H1 (cell line): Measurements from ENCODE around the gene AGGF1. TPM values are rescaled to one million over a fixed set of nuclear protein-coding genes. Genes with fewer than 3 reads are reported as not detected.

ENCODE experiments used
- CTCF ChIA-PET: fragments of 300-600 bp; sonication (Branson Sonifier 250); formaldehyde crosslinking; loops from one replicate; lab custom pipeline; 2021; ENCODE audit not compliant: partially characterized antibody; lab: Charles Lee
- POLR2A ChIA-PET: fragments of 300-600 bp; sonication (Branson Sonifier 250); formaldehyde crosslinking; loops from one replicate; lab custom pipeline; 2021; ENCODE audit warnings: inconsistent platforms; ENCODE audit not compliant: partially characterized antibody; lab: Charles Lee
- DNase-seq, 2 experiments: peaks; one replicate each; pipeline versions ENCODE4 v3.0.0 to v3.0.0-alpha.2; 2010 to 2022; ENCODE audit warnings: low spot score in 2 of 2, low read depth in 1 of 2, mixed read lengths in 1 of 2
- FAIRE-seq: peaks from 2 replicates; lab custom pipeline; 2011; peaks lifted over from hg19 to GRCh38; lab: Jason Lieb, UNC
- H2AFZ ChIP-seq: 2 replicates; pipeline ENCODE4 v1.8.1; 2012; ENCODE audit warnings: low read length, inconsistent platforms
- H2AK5ac ChIP-seq: 2 replicates; pipeline ENCODE4 v1.6.1; 2013; ENCODE audit warnings: low read depth, low read length
- H2BK120ac ChIP-seq: replicated peaks from 2 replicates; pipeline ENCODE3; 2013; ENCODE audit warnings: low read depth, low read length, inconsistent platforms
- H2BK12ac ChIP-seq: 2 replicates; pipeline ENCODE4 v1.6.1; 2013; ENCODE audit warnings: low read depth, low read length
- H2BK15ac ChIP-seq: 2 replicates; pipeline ENCODE4 v1.6.1; 2013; ENCODE audit warnings: low read length
- H2BK20ac ChIP-seq: 2 replicates; pipeline ENCODE4 v1.6.1; 2013; ENCODE audit warnings: low read length
- H2BK5ac ChIP-seq: 2 replicates; pipeline ENCODE4 v1.6.1; 2013; ENCODE audit warnings: low read depth, low read length
- H3K14ac ChIP-seq: 2 replicates; pipeline ENCODE4 v1.6.1; 2013; ENCODE audit warnings: inconsistent platforms; ENCODE audit not compliant: insufficient read length
- H3K18ac ChIP-seq: 2 replicates; pipeline ENCODE4 v1.6.1; 2013; ENCODE audit warnings: low read length; ENCODE audit errors: extremely low read depth
- H3K23ac ChIP-seq: 2 replicates; pipeline ENCODE4 v1.6.1; 2013; ENCODE audit warnings: inconsistent platforms; ENCODE audit not compliant: insufficient read length
- H3K23me2 ChIP-seq: 2 replicates; pipeline ENCODE4 v1.6.1; 2013; ENCODE audit warnings: low read depth, low read length
- H3K27ac ChIP-seq: 2 replicates; pipeline ENCODE4 v1.6.1; 2011; ENCODE audit warnings: low read depth, low read length, inconsistent platforms
- H3K27me3 ChIP-seq, 4 experiments: replicated peaks in 1 of 4; 1 replicate in 1 of 4; 2 replicates in 3 of 4; pipeline versions ENCODE4 v1.6.1 to v1.8.1; 2011 to 2013; ENCODE audit warnings: low read length in 3 of 4, mild to moderate bottlenecking in 3 of 4, inconsistent platforms in 2 of 4, mixed read lengths in 2 of 4, moderate library complexity in 1 of 4; ENCODE audit not compliant: control insufficient read depth in 3 of 4, insufficient read depth in 3 of 4; ENCODE audit errors: extremely low read depth in 1 of 4
- H3K36me3 ChIP-seq, 4 experiments: 2 replicates each; pipeline versions ENCODE4 v1.6.1 to v1.8.1; 2011 to 2013; ENCODE audit warnings: mild to moderate bottlenecking in 4 of 4, low read length in 3 of 4, moderate library complexity in 2 of 4, control low read depth in 1 of 4, inconsistent platforms in 1 of 4; ENCODE audit not compliant: insufficient read depth in 4 of 4, control insufficient read depth in 2 of 4
- H3K4ac ChIP-seq: replicated peaks from 2 replicates; pipeline ENCODE3; 2013; ENCODE audit warnings: low read length, low read depth, mixed read lengths, inconsistent platforms; ENCODE audit not compliant: insufficient read length
- H3K4me1 ChIP-seq, 4 experiments: replicated peaks in 1 of 4; 1 replicate in 1 of 4; 2 replicates in 3 of 4; pipeline versions ENCODE4 v1.6.1 to v1.8.1; 2011 to 2013; ENCODE audit warnings: low read length in 3 of 4, inconsistent platforms in 2 of 4, mixed read lengths in 1 of 4; ENCODE audit not compliant: insufficient read depth in 4 of 4, control insufficient read depth in 3 of 4
- H3K4me2 ChIP-seq, 2 experiments: 2 replicates each; pipeline versions ENCODE4 v1.6.1 to v1.8.1; 2011 to 2013; ENCODE audit warnings: low read depth in 2 of 2, low read length in 2 of 2, control low read depth in 1 of 2, inconsistent platforms in 1 of 2, mild to moderate bottlenecking in 1 of 2; ENCODE audit not compliant: insufficient read depth in 1 of 2
- H3K4me3 ChIP-seq, 4 experiments: fragments of 200-600, 300-600 bp in 1 of 4; sonication (generic), shearing (Covaris generic), sonication (Bioruptor Twin) in 1 of 4; 2 replicates each; pipeline versions ENCODE4 v1.5.1 to v1.8.1; 2011 to 2016; ENCODE audit warnings: low read length in 4 of 4, low read depth in 3 of 4, control low read depth in 2 of 4, inconsistent platforms in 2 of 4, mild to moderate bottlenecking in 2 of 4, mixed read lengths in 1 of 4, moderate library complexity in 1 of 4; ENCODE audit not compliant: insufficient read depth in 2 of 4; ENCODE audit errors: extremely low read depth in 1 of 4
- H3K56ac ChIP-seq: replicated peaks from 2 replicates; pipeline ENCODE3; 2013; ENCODE audit warnings: low read depth, mild to moderate bottlenecking, mixed read lengths, low read length, inconsistent platforms; ENCODE audit not compliant: insufficient read length
- H3K79me1 ChIP-seq: 2 replicates; pipeline ENCODE4 v1.6.1; 2013; ENCODE audit warnings: low read depth, low read length, control low read depth
- H3K79me2 ChIP-seq, 2 experiments: 2 replicates each; pipeline versions ENCODE4 v1.6.1 to v1.8.1; 2012 to 2013; ENCODE audit warnings: low read length in 2 of 2, mild to moderate bottlenecking in 2 of 2, inconsistent platforms in 1 of 2; ENCODE audit not compliant: insufficient read depth in 2 of 2, control insufficient read depth in 1 of 2
- H3K9ac ChIP-seq, 4 experiments: replicated peaks in 1 of 4; 1 replicate in 1 of 4; 2 replicates in 3 of 4; pipeline versions ENCODE4 v1.6.1 to v1.8.1; 2011 to 2013; ENCODE audit warnings: low read depth in 3 of 4, low read length in 3 of 4, control low read depth in 2 of 4, mild to moderate bottlenecking in 2 of 4, moderate library complexity in 2 of 4, inconsistent platforms in 1 of 4; ENCODE audit errors: extremely low read depth in 1 of 4
- H3K9me3 ChIP-seq, 2 experiments: 2 replicates each; pipeline versions ENCODE4 v1.6.1 to v1.8.1; 2012 to 2013; ENCODE audit warnings: mild to moderate bottlenecking in 2 of 2, moderate library complexity in 2 of 2, control low read depth in 1 of 2, inconsistent platforms in 1 of 2, low read depth in 1 of 2, low read length in 1 of 2, mixed read lengths in 1 of 2; ENCODE audit not compliant: insufficient read depth in 2 of 2
- H4K20me1 ChIP-seq, 2 experiments: replicated peaks in 1 of 2; 2 replicates each; pipeline versions ENCODE3 to v1.8.1; 2011 to 2013; ENCODE audit warnings: inconsistent platforms in 2 of 2, low read length in 2 of 2, mild to moderate bottlenecking in 1 of 2; ENCODE audit not compliant: insufficient read depth in 2 of 2, control insufficient read depth in 1 of 2
- H4K5ac ChIP-seq: 2 replicates; pipeline ENCODE4 v1.6.1; 2013; ENCODE audit warnings: low read length, low read depth, mixed read lengths, inconsistent platforms; ENCODE audit not compliant: insufficient read length
- H4K8ac ChIP-seq: 2 replicates; pipeline ENCODE4 v1.8.0; 2013; ENCODE audit warnings: mild to moderate bottlenecking, moderate library complexity, low read length, inconsistent platforms; ENCODE audit not compliant: insufficient read depth; ENCODE audit errors: extremely low read depth
- H4K91ac ChIP-seq: replicated peaks from 2 replicates; pipeline ENCODE3; 2013; ENCODE audit warnings: low read length, mixed read lengths, inconsistent platforms; ENCODE audit not compliant: insufficient read length
- BACH1 ChIP-seq: IDR thresholded peaks from 2 replicates; pipeline ENCODE4 v1.6.1; 2012; ENCODE audit warnings: low read length, improper control_type of control experiment
- BCL11A ChIP-seq, 2 experiments: IDR thresholded peaks; one replicate each; pipeline ENCODE4 v1.6.1; 2011; ENCODE audit warnings: low read depth in 2 of 2, low read length in 2 of 2, mild to moderate bottlenecking in 2 of 2
- EZH2 ChIP-seq: fragments of 200-600 bp; sonication (generic); IDR thresholded peaks from 2 replicates; pipeline ENCODE4 v1.7.1; 2012; ENCODE audit warnings: low read depth, mild to moderate bottlenecking, moderate library complexity, low read length, inconsistent platforms; ENCODE audit not compliant: severe bottlenecking
- HDAC2 ChIP-seq, 2 experiments: fragments of 300-600 bp in 1 of 2; sonication (generic) in 1 of 2; IDR thresholded peaks; 2 replicates each; pipeline ENCODE4 v1.6.1; 2011 to 2012; ENCODE audit warnings: low read depth in 2 of 2, low read length in 2 of 2, mild to moderate bottlenecking in 2 of 2, moderate library complexity in 2 of 2, borderline replicate concordance in 1 of 2, inconsistent platforms in 1 of 2
- KDM4A ChIP-seq: IDR thresholded peaks from one replicate; pipeline ENCODE4 v1.7.1; 2012; ENCODE audit warnings: low read depth, mild to moderate bottlenecking, moderate library complexity, low read length, inconsistent platforms; ENCODE audit not compliant: severe bottlenecking
- POLR2AphosphoS5 ChIP-seq: IDR thresholded peaks from 2 replicates; pipeline ENCODE4 v1.6.1; 2011; ENCODE audit warnings: low read depth, low read length
- POU5F1 ChIP-seq: IDR thresholded peaks from 2 replicates; pipeline ENCODE4 v1.6.1; 2011; ENCODE audit warnings: low read depth, mild to moderate bottlenecking, low read length, moderate library complexity
- WGBS, 2 experiments: shearing (Covaris generic) in 1 of 2; methylation state at CpG; one replicate each; pipeline versions ENCODE4 v1.1.6 to v1.1.7; 2013 to 2015; ENCODE audit warnings: low lambda C conversion rate in 2 of 2, mixed read lengths in 2 of 2, inconsistent platforms in 1 of 2, low coverage in 1 of 2, missing lambda C conversion rate in 1 of 2; ENCODE audit not compliant: insufficient replicate concordance in 2 of 2, insufficient coverage in 1 of 2, insufficient read length in 1 of 2; ENCODE audit errors: extremely low coverage in 1 of 2, missing lambda C conversion rate in 1 of 2; 5-methylcytosine and 5-hydroxymethylcytosine counted together
- polyA plus RNA-seq, 7 experiments: library from polyadenylated mRNA; depleted of rRNA in 3 of 7; stranded (reverse) in 5 of 7; unstranded in 2 of 7; fragments of >200 nt in 5 of 7; fragments of 200-250 nt in 2 of 7; gene quantifications; 1 replicate in 5 of 7; 2 replicates in 1 of 7; 4 replicates in 1 of 7; pipeline versions ENCODE4 v1.2.1 to v1.2.3, GENCODE V29; 2011 to 2013; ENCODE audit warnings: missing spikeins in 2 of 7, mixed read lengths in 2 of 7
- total RNA-seq: library from RNA; stranded (reverse); fragmentation: NEBNext Ultra II Directional; extraction: Animal tissue kit (Norgen Biotek cat#: 25700); gene quantifications from 2 replicates; pipeline ENCODE4 v1.2.1, GENCODE V29; 2021
- TF ChIP-seq, protein P1 (sequence below): IDR thresholded peaks from 2 replicates; pipeline ENCODE4 v1.6.1; 2012; ENCODE audit warnings: inconsistent platforms
- TF ChIP-seq, protein P2 (sequence below): IDR thresholded peaks from 2 replicates; pipeline ENCODE4 v1.6.1; 2012; ENCODE audit warnings: inconsistent platforms

Gene AGGF1
- total and polyA plus RNA-seq, 2 of the 8 experiments (the other 6 are each of a cell fraction or from before 2014, with no cell fraction given), result 7.3 to 19.0 TPM

DNA sequence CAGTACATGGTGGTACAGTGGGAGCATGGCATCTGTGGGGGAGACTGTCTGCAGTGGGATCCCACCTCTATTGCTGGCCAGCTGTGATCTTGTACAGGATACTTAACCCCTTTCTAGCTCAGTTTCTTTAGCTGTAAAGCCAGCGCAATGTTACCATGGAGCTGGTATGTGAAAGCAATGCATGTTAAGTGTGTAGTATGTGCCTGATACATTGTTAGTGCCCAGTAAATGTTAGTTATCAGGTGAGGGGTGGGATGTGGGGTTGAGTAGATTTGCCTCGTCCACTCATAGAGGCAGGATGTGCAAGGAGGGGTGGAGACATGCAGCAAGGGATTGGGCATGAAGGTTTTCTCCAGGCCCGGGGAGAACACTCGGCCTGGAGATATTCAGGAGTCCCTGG, 44.5 kb downstream of the AGGF1 start:
- Histone ChIP-seq H3K79me1 (no peaks in the 10 kb centered on the region), H2AK5ac (no peak overlapping the region), H3K4me2 (no peak overlapping the region), H4K5ac (no peak overlapping the region), H3K36me3 (no peaks in the 10 kb centered on the region), H3K9ac (no peak overlapping the region), H4K91ac (no peak overlapping the region), H2AFZ (no peak overlapping the region), H4K20me1 (no peaks in the 10 kb centered on the region), H2BK12ac (no peak overlapping the region), H3K18ac (no peak overlapping the region), H3K4ac (no peak overlapping the region), H3K79me2 (no peaks in the 10 kb centered on the region), H2BK120ac (no peak overlapping the region), H3K23me2 (peaks cover 4% of the 10 kb centered on the region; the same call in 1 of the 2 replicates), H3K27ac (no peak overlapping the region), H3K23ac (no peak overlapping the region), H2BK5ac (no peak overlapping the region), H2BK20ac (no peak overlapping the region), H2BK15ac (no peak overlapping the region), H3K56ac (no peak overlapping the region), H3K9me3 (no peaks in the 10 kb centered on the region), H3K14ac (no peak overlapping the region), H3K4me1 (no peaks in the 10 kb centered on the region; a peak in 2 of 7 replicates), H4K8ac (no peak overlapping the region), H3K27me3 (peaks cover 0 to 4% (median 2%) of the 10 kb centered on the region in 4 experiments; a peak in 1 of 7 replicates), H3K4me3 (no peak overlapping the region)
- DNase-seq (no peak), FAIRE-seq (no peak)
- no peak for TF ChIP-seq BCL11A (IDR thresholded peaks at IDR 0.05; ENCODE audit: low read depth in 2 of 2, low read length in 2 of 2)
- TF ChIP-seq BACH1, result no peak
- TF ChIP-seq EZH2, result no peak
- no peak for TF ChIP-seq POLR2AphosphoS5
- TF ChIP-seq, protein P1, sequence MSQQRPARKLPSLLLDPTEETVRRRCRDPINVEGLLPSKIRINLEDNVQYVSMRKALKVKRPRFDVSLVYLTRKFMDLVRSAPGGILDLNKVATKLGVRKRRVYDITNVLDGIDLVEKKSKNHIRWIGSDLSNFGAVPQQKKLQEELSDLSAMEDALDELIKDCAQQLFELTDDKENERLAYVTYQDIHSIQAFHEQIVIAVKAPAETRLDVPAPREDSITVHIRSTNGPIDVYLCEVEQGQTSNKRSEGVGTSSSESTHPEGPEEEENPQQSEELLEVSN, result no peak
- TF ChIP-seq POU5F1, result no peak
- TF ChIP-seq HDAC2 (IDR thresholded peaks at IDR 0.05; ENCODE audit: borderline replicate concordance in 1 of 2, low read depth in 2 of 2, low read length in 2 of 2), result no peak
- TF ChIP-seq, protein P2, sequence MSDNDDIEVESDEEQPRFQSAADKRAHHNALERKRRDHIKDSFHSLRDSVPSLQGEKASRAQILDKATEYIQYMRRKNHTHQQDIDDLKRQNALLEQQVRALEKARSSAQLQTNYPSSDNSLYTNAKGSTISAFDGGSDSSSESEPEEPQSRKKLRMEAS, result no peak
- no peak for TF ChIP-seq KDM4A
- ChIA-PET CTCF (no interaction called here), POLR2A (interaction anchor here (0.9 to 2.0 kb wide), 6 partner anchors 8 to 295 kb away, joined by 3 to 8 read pairs (median 4); partner anchors contain the start of gene ZBED3)
- 87% methylated on average over 4 of the region's 4 CpGs; no CpG with 5 or more reads in 1 of the 2 experiments for WGBS, 2 experiments
